Measurements from ENCODE around the gene HACD2.

The HACD2 gene

GRCh38 chr3:123486460-123486859 is 98.4 kb downstream of the HACD2 start:
- H3K4me3 ChIP-seq (ENCODE audit: low read depth, low read length): no peak overlapping the region

GRCh38 chr3:123485551-123485950 is 99.3 kb downstream of the HACD2 start:
- no peak overlapping the region for H3K4me3 ChIP-seq (ENCODE audit: low read depth, low read length)

GRCh38 chr3:123483146-123483545 is 101.7 kb downstream of the HACD2 start:
- no peak overlapping the region for H3K4me3 ChIP-seq (ENCODE audit: low read depth, low read length)

- H3K4me3 ChIP-seq (ENCODE audit: low read depth, low read length): no peak overlapping the region
Measured at GRCh38 chr3:123481722-123482457, 103.0 kb downstream of the HACD2 start.

GRCh38 chr3:123481071-123481470 is 103.8 kb downstream of the HACD2 start:
- no peak overlapping the region for H3K4me3 ChIP-seq (ENCODE audit: low read depth, low read length)

GRCh38 chr3:123480428-123480827 is 104.4 kb downstream of the HACD2 start:
- H3K4me3 ChIP-seq (ENCODE audit: low read depth, low read length): no peak overlapping the region

GRCh38 chr3:123479891-123480290 is 105.0 kb downstream of the HACD2 start:
- no peak overlapping the region for H3K4me3 ChIP-seq (ENCODE audit: low read depth, low read length)

- no peak overlapping the region for H3K4me3 ChIP-seq (ENCODE audit: low read depth, low read length)
Measured at GRCh38 chr3:123478314-123478713, 106.5 kb downstream of the HACD2 start.

- H3K4me3 ChIP-seq (ENCODE audit: low read depth, low read length): no peak overlapping the region
Measured at GRCh38 chr3:123476967-123477750, 107.7 kb downstream of the HACD2 start.

- no peak overlapping the region for H3K4me3 ChIP-seq (ENCODE audit: low read depth, low read length)
Measured at GRCh38 chr3:123475786-123476185, 109.1 kb downstream of the HACD2 start.

GRCh38 chr3:123471106-123471505 is 113.7 kb downstream of the HACD2 start:
- H3K4me3 ChIP-seq (ENCODE audit: low read depth, low read length): no peak overlapping the region

GRCh38 chr3:123469323-123469995 is 115.4 kb downstream of the HACD2 start:
- no peak overlapping the region for H3K4me3 ChIP-seq (ENCODE audit: low read depth, low read length)

- H3K4me3 ChIP-seq (ENCODE audit: low read depth, low read length): no peak overlapping the region
Measured at GRCh38 chr3:123467046-123467445, 117.8 kb downstream of the HACD2 start.

- no peak overlapping the region for H3K4me3 ChIP-seq (ENCODE audit: low read depth, low read length)
Measured at GRCh38 chr3:123464211-123464610, 120.6 kb downstream of the HACD2 start.

- H3K4me3 ChIP-seq (ENCODE audit: low read depth, low read length): no peak overlapping the region
Measured at GRCh38 chr3:123459862-123460261, 125.0 kb downstream of the HACD2 start.

GRCh38 chr3:123458255-123458654 is 126.6 kb downstream of the HACD2 start:
- no peak overlapping the region for H3K4me3 ChIP-seq (ENCODE audit: low read depth, low read length)

GRCh38 chr3:123457841-123458240 is 127.0 kb downstream of the HACD2 start:
- no peak overlapping the region for H3K4me3 ChIP-seq (ENCODE audit: low read depth, low read length)

GRCh38 chr3:123453675-123454074 is 131.2 kb downstream of the HACD2 start:
- no peak overlapping the region for H3K4me3 ChIP-seq (ENCODE audit: low read depth, low read length)

- no peak overlapping the region for H3K4me3 ChIP-seq (ENCODE audit: low read depth, low read length)
Measured at GRCh38 chr3:123451186-123451585, 133.7 kb downstream of the HACD2 start.

- H3K4me3 ChIP-seq (ENCODE audit: low read depth, low read length): peak overlapping the region; percentile 43
Measured at GRCh38 chr3:123449997-123450604, 134.8 kb downstream of the HACD2 start.

All from iPS-11a (cell line).